ENCODE measurements around the gene TPTE2. TPM values are rescaled to one million over a fixed set of nuclear protein-coding genes. Genes with fewer than 3 reads are reported as not detected.
"Not testable (repeated sequence)": the region's sequence is repeated elsewhere in the genome, so short reads cannot be mapped to it uniquely, and the experiment has no call there.

The TPTE2 gene
- under 1 TPM in 2 of 3 donors, not detected in 1; 0.29 to 0.33 TPM for total RNA-seq

DNA sequence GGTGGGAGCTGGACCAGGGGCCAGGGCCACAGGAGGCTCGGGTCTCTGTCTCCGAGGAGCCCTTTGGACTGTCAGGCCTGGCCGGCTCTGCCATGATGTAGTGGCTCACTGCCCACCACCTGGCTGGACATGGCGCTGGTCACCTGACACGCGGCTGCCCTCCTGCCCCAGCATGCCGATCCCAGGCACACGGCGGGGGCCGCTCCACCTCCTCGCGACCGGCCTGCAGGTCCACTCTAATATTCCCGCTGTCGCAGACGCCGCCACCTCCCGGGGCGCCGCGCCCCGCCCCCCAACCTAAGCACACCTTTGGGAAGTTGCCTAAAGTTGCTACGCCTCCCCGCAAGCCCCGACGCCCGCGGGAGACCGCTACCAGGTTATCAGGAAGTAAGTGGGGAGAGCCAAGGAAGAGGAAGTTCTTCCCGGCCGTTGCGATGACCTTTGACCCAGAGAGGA is at the start of gene TPTE2:
Gene TPTE2 (minus strand): TSS at position 406 of the 456 bp plus-strand sequence. CDS start 58,298 bp downstream, outside the sequence.
- H3K36me3 ChIP-seq; DNase-seq (ENCODE audit: low spot score in 2 of 2); H3K27me3 ChIP-seq; H3K4me3 ChIP-seq; H3K9me3 ChIP-seq; H3K4me1 ChIP-seq; H3K27ac ChIP-seq; intact Hi-C loops (cut with DNase I; ENCODE audit: low total_unique reads): not testable (repeated sequence)

DNA sequence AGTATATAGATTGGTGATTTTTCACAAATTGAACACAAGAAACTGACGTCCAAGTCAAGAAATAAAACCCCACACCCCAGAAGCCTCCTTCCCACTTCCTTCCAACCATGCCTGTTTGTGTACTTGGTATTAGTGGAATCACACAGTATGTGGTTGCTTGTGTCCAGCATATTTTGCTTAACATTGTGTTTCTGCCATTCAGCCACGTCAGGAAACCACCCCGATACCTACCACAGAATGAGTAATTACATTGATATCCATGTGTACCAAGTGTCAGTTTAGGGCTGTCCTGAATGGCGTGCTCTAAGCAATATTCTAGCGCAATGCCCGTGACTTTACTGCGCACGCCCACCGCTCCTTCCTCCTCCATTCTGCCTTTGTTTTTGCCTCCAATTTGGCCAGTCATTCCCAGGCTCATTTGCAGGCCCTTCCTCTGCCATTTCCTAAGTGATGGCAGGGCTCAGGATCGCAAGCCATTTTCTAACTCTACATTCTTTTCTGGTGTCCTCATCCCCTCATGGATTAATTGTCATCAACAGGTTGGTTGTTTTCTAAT is 46.3 kb upstream of the TPTE2 start:
- Histone ChIP-seq H3K36me3 (no peaks in the 10 kb centered on the region), H3K4me1 (no peaks in the 10 kb centered on the region), H3K27me3 (no peaks in the 10 kb centered on the region), H3K27ac (no peak overlapping the region), H3K9me3 (peaks cover 3 to 8% of the 10 kb centered on the region in 2 donors), H3K4me3 (no peak overlapping the region)
- DNase-seq (ENCODE audit: low spot score in 2 of 2), result no peak
- TF ChIP-seq, protein P1, sequence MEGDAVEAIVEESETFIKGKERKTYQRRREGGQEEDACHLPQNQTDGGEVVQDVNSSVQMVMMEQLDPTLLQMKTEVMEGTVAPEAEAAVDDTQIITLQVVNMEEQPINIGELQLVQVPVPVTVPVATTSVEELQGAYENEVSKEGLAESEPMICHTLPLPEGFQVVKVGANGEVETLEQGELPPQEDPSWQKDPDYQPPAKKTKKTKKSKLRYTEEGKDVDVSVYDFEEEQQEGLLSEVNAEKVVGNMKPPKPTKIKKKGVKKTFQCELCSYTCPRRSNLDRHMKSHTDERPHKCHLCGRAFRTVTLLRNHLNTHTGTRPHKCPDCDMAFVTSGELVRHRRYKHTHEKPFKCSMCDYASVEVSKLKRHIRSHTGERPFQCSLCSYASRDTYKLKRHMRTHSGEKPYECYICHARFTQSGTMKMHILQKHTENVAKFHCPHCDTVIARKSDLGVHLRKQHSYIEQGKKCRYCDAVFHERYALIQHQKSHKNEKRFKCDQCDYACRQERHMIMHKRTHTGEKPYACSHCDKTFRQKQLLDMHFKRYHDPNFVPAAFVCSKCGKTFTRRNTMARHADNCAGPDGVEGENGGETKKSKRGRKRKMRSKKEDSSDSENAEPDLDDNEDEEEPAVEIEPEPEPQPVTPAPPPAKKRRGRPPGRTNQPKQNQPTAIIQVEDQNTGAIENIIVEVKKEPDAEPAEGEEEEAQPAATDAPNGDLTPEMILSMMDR (IDR thresholded peaks at IDR 0.05), result no peak
- TF ChIP-seq POLR2A (IDR thresholded peaks at IDR 0.05) (no peak), POLR2AphosphoS5 (IDR thresholded peaks at IDR 0.05) (no peak)
- intact Hi-C loops (cut with DNase I; ENCODE audit: low total_unique reads), result no loop called here

DNA sequence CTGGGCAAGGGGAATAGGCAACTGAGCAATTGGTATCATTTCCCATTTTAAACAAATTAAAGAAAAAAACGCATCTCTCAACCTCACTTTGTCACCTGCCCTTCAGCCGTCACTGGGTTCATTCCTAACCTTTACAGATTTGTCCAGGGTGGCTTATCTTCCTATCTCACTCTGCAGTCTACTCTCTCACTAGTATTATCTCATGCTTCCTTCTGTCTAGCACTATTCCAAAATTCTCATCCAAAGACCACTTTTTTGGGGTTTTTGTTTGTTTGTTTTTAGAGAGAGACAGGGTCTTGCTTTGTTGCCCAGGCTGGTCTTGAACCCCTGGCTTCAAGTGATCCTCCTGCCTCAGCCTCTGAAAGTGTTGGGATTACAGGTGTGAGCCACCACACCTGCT is 45.4 kb upstream of the TPTE2 start:
- Histone ChIP-seq H3K36me3 (no peaks in the 10 kb centered on the region), H3K27ac (no peak overlapping the region), H3K27me3 (no peaks in the 10 kb centered on the region), H3K4me1 (no peaks in the 10 kb centered on the region), H3K4me3 (no peak overlapping the region), H3K9me3 (peaks cover 3 to 8% of the 10 kb centered on the region in 2 donors)
- no peak for DNase-seq (ENCODE audit: low spot score in 2 of 2)
- TF ChIP-seq POLR2A (IDR thresholded peaks at IDR 0.05) (no peak), POLR2AphosphoS5 (IDR thresholded peaks at IDR 0.05) (no peak)
- TF ChIP-seq, protein P1 (IDR thresholded peaks at IDR 0.05), result no peak
- intact Hi-C loops (cut with DNase I; ENCODE audit: low total_unique reads), result no loop called here

DNA sequence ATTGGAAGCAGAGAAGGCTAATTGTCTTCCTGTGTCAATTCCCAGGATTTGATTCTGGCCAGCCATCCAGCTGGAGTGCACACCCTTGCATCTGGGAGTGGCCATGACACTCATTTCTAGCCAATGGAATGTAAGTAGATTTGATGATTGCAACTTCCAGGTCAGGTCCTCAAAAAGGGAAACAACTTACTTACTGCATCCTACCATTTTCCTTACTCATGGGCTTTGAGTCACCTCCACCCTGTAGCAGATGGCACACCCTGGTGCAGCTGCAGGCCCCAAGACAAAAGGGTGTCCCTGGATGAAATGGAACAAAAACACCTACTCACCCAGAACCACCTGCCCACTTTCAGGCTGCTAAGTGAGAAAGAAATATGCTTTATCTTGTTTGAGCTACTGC is 44.8 kb upstream of the TPTE2 start:
- Histone ChIP-seq H3K4me1 (no peaks in the 10 kb centered on the region), H3K4me3 (no peak overlapping the region), H3K27me3 (no peaks in the 10 kb centered on the region), H3K27ac (no peak overlapping the region), H3K36me3 (no peaks in the 10 kb centered on the region), H3K9me3 (peaks cover 3 to 8% of the 10 kb centered on the region in 2 donors)
- no peak for DNase-seq (ENCODE audit: low spot score in 2 of 2)
- TF ChIP-seq POLR2A (IDR thresholded peaks at IDR 0.05) (no peak), POLR2AphosphoS5 (IDR thresholded peaks at IDR 0.05) (no peak)
- TF ChIP-seq, protein P1 (IDR thresholded peaks at IDR 0.05), result no peak
- intact Hi-C loops (cut with DNase I; ENCODE audit: low total_unique reads), result no loop called here

DNA sequence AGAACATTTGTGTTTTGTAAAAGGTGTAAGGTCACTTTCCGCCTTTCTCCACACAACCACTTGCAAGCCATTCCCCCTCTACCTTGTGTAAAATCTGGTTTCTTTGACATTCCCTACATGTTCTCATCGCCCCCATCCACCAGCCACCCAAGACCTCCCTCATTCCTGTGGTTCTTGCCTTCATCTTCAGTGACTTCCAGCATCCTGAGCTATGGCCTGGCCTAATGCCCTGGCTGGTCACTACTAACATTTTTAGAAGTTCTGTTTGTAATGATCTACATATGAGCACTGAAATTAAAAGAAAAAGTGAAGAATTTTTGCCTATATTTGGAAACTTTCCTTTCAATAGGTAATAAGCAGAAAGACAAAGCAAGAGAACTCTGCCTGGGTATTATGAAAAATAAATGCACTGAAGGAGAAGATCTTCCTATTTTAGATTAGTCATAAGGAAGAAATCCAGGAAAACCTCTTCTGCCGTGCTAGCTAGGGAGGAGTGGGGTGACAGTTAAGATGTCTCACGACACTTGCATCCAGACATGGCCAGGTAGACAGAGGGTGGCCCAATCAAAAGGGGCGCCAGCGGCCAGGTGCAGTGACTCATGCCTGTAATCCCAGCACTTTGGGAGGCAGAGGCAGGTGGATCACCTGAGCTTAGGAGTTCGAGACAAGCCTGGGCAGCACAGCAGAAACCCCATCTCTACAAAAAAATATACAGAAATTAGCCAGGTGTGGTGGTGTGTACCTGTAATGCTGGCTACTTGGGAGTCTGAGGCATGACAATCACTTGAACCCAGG is 44.0 kb upstream of the TPTE2 start:
- peaks cover 3 to 8% of the 10 kb centered on the region in 2 donors for H3K9me3 ChIP-seq
- intact Hi-C loops (cut with DNase I; ENCODE audit: low total_unique reads), result no loop called here
- no peaks in the 10 kb centered on the region for H3K27me3 ChIP-seq

More for the DNA sequence above, 44.0 kb upstream of the TPTE2 start:
- no peak overlapping the region for H3K4me3 ChIP-seq
- no peak for DNase-seq (ENCODE audit: low spot score in 2 of 2)
- H3K27ac ChIP-seq, result no peak overlapping the region
- no peaks in the 10 kb centered on the region for H3K36me3 ChIP-seq
- H3K4me1 ChIP-seq, result no peaks in the 10 kb centered on the region
- TF ChIP-seq POLR2AphosphoS5 (IDR thresholded peaks at IDR 0.05), result no peak
- no peak for TF ChIP-seq POLR2A (IDR thresholded peaks at IDR 0.05)
- TF ChIP-seq, protein P1 (IDR thresholded peaks at IDR 0.05), result no peak
